Psoas muscle (tissue), 8 donors: ENCODE measurements around the gene TXLNG. TPM values are rescaled to one million over a fixed set of nuclear protein-coding genes. Genes with fewer than 3 reads are reported as not detected.
"Not testable (repeated sequence)": the region's sequence is repeated elsewhere in the genome, so short reads cannot be mapped to it uniquely, and the experiment has no call there.

Source experiments
- ATAC-seq, 4 donors: fragments of 200-7000 bp; cut with Tn5 transposase; one replicate each; pipeline ENCODE4 v1.9.1; 2020; ENCODE audit warnings: moderate library complexity in 3 of 4, mild to moderate bottlenecking in 2 of 4
- DNase-seq, 2 donors: peaks; one replicate each; pipeline ENCODE4 v3.0.0-alpha.2; 2020
- H3K27ac ChIP-seq: fragments of 200-600 bp; one replicate; pipeline ENCODE4 v1.8.0; 2022
- H3K27me3 ChIP-seq, 3 donors: fragments of 200-600 bp in 1 of 3; one replicate each; pipeline versions ENCODE4 v1.6.1 to v1.8.0; 2013 to 2022; ENCODE audit warnings: low read length in 2 of 3, mild to moderate bottlenecking in 2 of 3, moderate library complexity in 1 of 3; ENCODE audit not compliant: insufficient read depth in 3 of 3
- H3K36me3 ChIP-seq, 2 donors: fragments of 200-600 bp in 1 of 2; one replicate each; pipeline versions ENCODE4 v1.6.1 to v1.8.0; 2013 to 2022; ENCODE audit warnings: low read depth in 1 of 2, mild to moderate bottlenecking in 1 of 2, moderate library complexity in 1 of 2; ENCODE audit not compliant: insufficient read depth in 1 of 2
- H3K4me1 ChIP-seq: fragments of 200-600 bp; one replicate; pipeline ENCODE4 v1.8.0; 2022
- H3K4me3 ChIP-seq: fragments of 200-600 bp; one replicate; pipeline ENCODE4 v1.8.0; 2022; ENCODE audit warnings: mild to moderate bottlenecking
- H3K9me3 ChIP-seq: fragments of 200-600 bp; one replicate; pipeline ENCODE4 v1.8.0; 2022
- WGBS, 3 donors: extraction: QIAGEN DNeasy Blood & Tissue Kit; methylation state at CpG; one replicate each; pipeline versions ENCODE4 v1.1.6 to v1.1.7; 2013; 5-methylcytosine and 5-hydroxymethylcytosine counted together
- intact Hi-C, 2 donors: fragments of 100-400 bp; cut with DNase I; formaldehyde crosslinking; loops; one replicate each; pipeline versions ENCODE4 v1.11.0 to v1.14.2; 2022
- polyA plus RNA-seq, 3 donors: library from polyadenylated mRNA; stranded (reverse); fragments of 200-250 nt; gene quantifications; one replicate each; pipeline ENCODE4 v1.2.3, GENCODE V29; 2013
- total RNA-seq, 4 donors: library from RNA; stranded (reverse); fragmentation: NEBNext Ultra II Directional in 2 of 4; extraction: Animal tissue kit (Norgen Biotek cat#: 25700) in 2 of 4; gene quantifications; one replicate each; pipeline versions ENCODE4 v1.2.1 to v1.2.4, GENCODE V29; 2021 to 2023
- TF ChIP-seq, protein P1 (sequence below): fragments of 200-600 bp; IDR thresholded peaks from one replicate; pipeline ENCODE4 v1.8.0; 2022; ENCODE audit warnings: antibody characterized with exemption
- donor health status: healthy with polysubstance abuse.
- donor health status: DM: no; HTN: no; CAD: no; lungs with moderate emphysema.
- donor health status: Bipolar disorder and iron deficiency.
- donor health status: healthy.
- donor health status: DM: yes; HTN: yes; CAD: no.
- donor health status: DM: no; HTN: no; CAD: no.
- donor health status: DM: no; HTN: no; CAD: no.
- donor health status: DM: yes; HTN: yes; CAD: no.

TXLNG gene
- total and polyA plus RNA-seq, 7 donors = 5.6 to 10.1 (median 8.1) TPM

DNA sequence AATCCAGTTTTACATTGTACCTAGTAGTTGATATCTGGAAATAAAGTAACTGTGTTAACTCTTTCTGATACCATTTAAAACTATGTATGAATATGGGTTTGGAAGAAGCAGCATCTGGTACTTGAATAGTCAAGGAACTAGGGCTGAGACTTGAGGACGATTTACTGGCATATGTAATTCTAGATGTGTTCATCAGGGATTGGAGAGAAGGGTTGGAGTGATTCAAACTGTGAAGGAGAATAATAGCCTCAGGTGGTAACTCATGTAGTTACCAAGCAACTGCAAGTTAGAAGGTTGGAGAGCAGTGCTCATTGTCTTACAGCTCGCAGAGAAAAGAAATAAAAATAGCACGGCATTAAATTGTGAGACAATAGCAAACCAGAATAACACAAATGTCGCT, 29.5 kb upstream of the TXLNG start:
- intact Hi-C loops = no loop called here
- peaks cover 4 to 81% of the 10 kb centered on the region in 2 donors for H3K36me3 ChIP-seq
- no peaks in the 10 kb centered on the region for H3K9me3 ChIP-seq
- H3K27ac ChIP-seq = no peak overlapping the region
- TF ChIP-seq, protein P1, sequence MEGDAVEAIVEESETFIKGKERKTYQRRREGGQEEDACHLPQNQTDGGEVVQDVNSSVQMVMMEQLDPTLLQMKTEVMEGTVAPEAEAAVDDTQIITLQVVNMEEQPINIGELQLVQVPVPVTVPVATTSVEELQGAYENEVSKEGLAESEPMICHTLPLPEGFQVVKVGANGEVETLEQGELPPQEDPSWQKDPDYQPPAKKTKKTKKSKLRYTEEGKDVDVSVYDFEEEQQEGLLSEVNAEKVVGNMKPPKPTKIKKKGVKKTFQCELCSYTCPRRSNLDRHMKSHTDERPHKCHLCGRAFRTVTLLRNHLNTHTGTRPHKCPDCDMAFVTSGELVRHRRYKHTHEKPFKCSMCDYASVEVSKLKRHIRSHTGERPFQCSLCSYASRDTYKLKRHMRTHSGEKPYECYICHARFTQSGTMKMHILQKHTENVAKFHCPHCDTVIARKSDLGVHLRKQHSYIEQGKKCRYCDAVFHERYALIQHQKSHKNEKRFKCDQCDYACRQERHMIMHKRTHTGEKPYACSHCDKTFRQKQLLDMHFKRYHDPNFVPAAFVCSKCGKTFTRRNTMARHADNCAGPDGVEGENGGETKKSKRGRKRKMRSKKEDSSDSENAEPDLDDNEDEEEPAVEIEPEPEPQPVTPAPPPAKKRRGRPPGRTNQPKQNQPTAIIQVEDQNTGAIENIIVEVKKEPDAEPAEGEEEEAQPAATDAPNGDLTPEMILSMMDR = no peak
- WGBS, 3 donors = 78 to 89% (median 86%) methylated on average over 4 of the region's 4 CpGs
- H3K4me3 ChIP-seq = no peak overlapping the region
- H3K27me3 ChIP-seq = no peaks in the 10 kb centered on the region
- ATAC-seq (no peak), DNase-seq (no peak)
- no peaks in the 10 kb centered on the region for H3K4me1 ChIP-seq

DNA sequence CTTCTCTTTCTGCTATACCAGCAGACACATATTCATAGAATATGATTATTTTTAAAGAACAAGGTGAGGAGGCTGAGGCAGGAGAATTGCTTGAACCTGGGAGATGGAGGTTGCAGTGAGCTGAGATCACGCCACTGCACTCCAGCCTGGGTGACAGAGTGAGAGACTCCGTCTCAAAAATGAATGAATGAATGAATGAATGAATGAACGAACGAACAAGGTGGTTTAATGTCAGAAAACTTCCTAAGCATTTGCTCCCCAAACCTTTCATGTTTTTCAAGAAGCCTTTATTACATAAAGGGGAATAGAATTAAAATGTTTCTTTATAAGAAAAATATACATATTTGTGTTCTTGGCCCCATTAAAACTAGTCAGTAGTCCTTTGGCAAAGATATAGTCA, 24.8 kb upstream of the TXLNG start:
- H3K4me1 ChIP-seq, intact Hi-C loops, DNase-seq, H3K4me3 ChIP-seq, ATAC-seq, H3K27ac ChIP-seq, H3K27me3 ChIP-seq, H3K9me3 ChIP-seq: not testable (repeated sequence)
- WGBS, 3 donors = 88 to 96% (median 92%) methylated on average over 4 of the region's 4 CpGs
- H3K36me3 ChIP-seq = peaks cover 4 to 52% of the 10 kb centered on the region in 2 donors

DNA sequence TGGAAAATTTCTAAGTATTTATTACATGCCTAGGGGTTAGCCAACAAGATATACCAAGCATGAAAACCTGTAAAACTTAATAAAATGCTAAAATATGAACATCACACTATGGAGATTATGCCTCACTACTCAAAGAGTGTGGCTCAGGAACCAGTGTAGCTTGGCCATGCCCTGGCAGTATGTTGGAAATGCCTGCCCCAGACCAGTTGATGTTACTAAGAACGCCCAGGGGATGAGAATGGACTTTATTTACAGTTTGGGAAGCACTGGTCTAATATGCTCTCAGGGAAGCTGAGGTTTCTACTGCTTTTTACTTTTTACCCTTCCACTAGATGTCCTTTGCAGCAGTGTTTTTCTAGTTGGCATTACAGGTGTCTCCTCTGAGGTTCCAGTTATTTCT, 23.7 kb upstream of the TXLNG start:
- no peak for ATAC-seq
- TF ChIP-seq, protein P1 = no peak
- no peaks in the 10 kb centered on the region for H3K4me1 ChIP-seq
- no peaks in the 10 kb centered on the region for H3K27me3 ChIP-seq
- WGBS, 3 donors = 76 to 100% (median 93%) methylated on average over 1 of the region's 1 CpG
- peaks cover 4 to 41% of the 10 kb centered on the region in 2 donors for H3K36me3 ChIP-seq
- H3K9me3 ChIP-seq = no peaks in the 10 kb centered on the region
- H3K27ac ChIP-seq = no peak overlapping the region
- no peak overlapping the region for H3K4me3 ChIP-seq
- intact Hi-C loops = no loop called here
- no peak for DNase-seq

DNA sequence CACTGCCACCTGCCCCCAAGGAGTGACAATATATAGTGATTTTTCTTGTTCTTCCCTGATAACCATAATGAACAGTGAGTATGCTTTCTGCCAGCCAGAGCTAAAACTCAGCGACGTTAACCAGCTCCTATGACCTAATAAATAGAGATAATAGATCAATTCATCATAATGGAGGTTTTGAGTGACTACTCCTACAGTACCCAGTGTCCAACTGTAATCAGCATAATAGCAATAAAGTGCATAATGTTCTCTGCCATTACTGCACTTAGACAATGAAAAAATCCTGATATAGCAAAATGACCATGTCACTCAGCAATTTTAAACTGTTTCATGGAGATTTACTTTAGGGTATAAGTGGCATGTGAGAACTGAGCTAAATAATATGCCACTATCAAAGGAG, 20.7 kb upstream of the TXLNG start:
- no peaks in the 10 kb centered on the region for H3K9me3 ChIP-seq
- peaks cover 0 to 12% of the 10 kb centered on the region in 2 donors for H3K36me3 ChIP-seq
- H3K4me1 ChIP-seq = no peaks in the 10 kb centered on the region
- TF ChIP-seq, protein P1 = no peak
- no peak overlapping the region for H3K4me3 ChIP-seq
- ATAC-seq (no peak), DNase-seq (no peak)
- no peak overlapping the region for H3K27ac ChIP-seq
- peaks cover 0 to 11% (median 0%) of the 10 kb centered on the region in 3 donors for H3K27me3 ChIP-seq
- 72 to 77% (median 76%) methylated on average over 2 of the region's 2 CpGs for WGBS, 3 donors
- intact Hi-C loops = no loop called here

DNA sequence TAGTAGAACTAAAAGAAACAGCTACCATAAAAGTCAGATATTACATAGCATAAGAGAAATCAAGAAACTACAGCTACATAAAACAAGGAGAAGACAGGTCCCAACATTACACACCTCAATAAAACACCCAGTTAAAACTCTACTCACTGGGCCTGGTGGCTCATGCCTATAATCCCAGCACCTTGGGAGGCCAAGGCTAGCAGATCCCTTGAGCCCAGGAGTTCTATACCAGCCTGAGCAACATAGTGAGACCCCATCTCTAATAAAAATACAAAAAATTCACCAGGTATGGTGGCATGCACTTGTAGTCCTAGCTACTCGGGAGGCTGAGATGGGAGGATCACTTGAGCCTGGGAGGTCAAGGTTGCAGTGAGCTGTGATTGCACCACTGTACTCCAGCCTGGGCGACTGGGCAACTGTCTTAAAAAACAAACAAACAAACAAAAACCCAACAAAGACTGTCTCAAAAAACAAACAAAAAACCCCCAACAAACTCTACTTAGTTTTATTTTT, 15.2 kb upstream of the TXLNG start:
- Histone ChIP-seq H3K4me1 (no peaks in the 10 kb centered on the region), H3K27ac (no peak overlapping the region), H3K36me3 (no peaks in the 10 kb centered on the region), H3K4me3 (no peak overlapping the region), H3K27me3 (peaks cover 0 to 14% (median 0%) of the 10 kb centered on the region in 3 donors), H3K9me3 (no peaks in the 10 kb centered on the region)
- ATAC-seq (no peak), DNase-seq (no peak)
- 80 to 96% (median 83%) methylated on average over 2 of the region's 2 CpGs for WGBS, 3 donors
- TF ChIP-seq, protein P1 = no peak
- intact Hi-C loops = no loop called here
